HEK293T (cell line): ENCODE results near the gene PSENEN.

Experiments
- BHLHE40 ChIP-seq: fragments of 450-650 bp; IDR thresholded peaks from 2 replicates; pipeline ENCODE4 v1.6.1; 2016; ENCODE audit warnings: mild to moderate bottlenecking, moderate library complexity, borderline replicate concordance
- SP1 ChIP-seq: fragments of 450-650 bp; IDR thresholded peaks from 2 replicates; pipeline ENCODE4 v1.6.1; 2017
- SUZ12 ChIP-seq: fragments of 450-650 bp; IDR thresholded peaks from 2 replicates; pipeline ENCODE4 v1.6.1; 2016; ENCODE audit warnings: mild to moderate bottlenecking

- no peak for TF ChIP-seq SUZ12
- TF ChIP-seq SP1 = no peak
- no peak for TF ChIP-seq BHLHE40
These were observed 14.1 kb upstream of the PSENEN start for GRCh38 chr19:35731353-35731752.
